HepG2 (cell line): Measurements from ENCODE around the gene SEC14L6. TPM values are rescaled to one million over a fixed set of nuclear protein-coding genes. Genes with fewer than 3 reads are reported as not detected.

Experiments used
- ADNP ChIP-seq: sonication (generic); formaldehyde crosslinking; IDR thresholded peaks from 2 replicates; pipeline ENCODE4 v1.4.0; 2020; ENCODE audit warnings: missing genetic modification reagents
- HOXA5 ChIP-seq: sonication (generic); formaldehyde crosslinking; IDR thresholded peaks from 2 replicates; pipeline ENCODE4 v1.4.0; 2020; ENCODE audit warnings: missing genetic modification reagents
- ONECUT2 ChIP-seq: sonication (generic); formaldehyde crosslinking; IDR thresholded peaks from 2 replicates; pipeline ENCODE4 v1.4.0; 2020; ENCODE audit warnings: missing genetic modification reagents
- SIN3A ChIP-seq: IDR thresholded peaks from 2 replicates; pipeline ENCODE4 v1.6.1; 2011; ENCODE audit warnings: low read depth, mild to moderate bottlenecking, control low read depth, low read length, borderline replicate concordance
- SP4 ChIP-seq: sonication (generic); formaldehyde crosslinking; IDR thresholded peaks from 2 replicates; pipeline ENCODE4 v1.8.1; 2023; ENCODE audit warnings: mild to moderate bottlenecking, missing genetic modification reagents
- XRCC5 ChIP-seq: fragments of 200-400 bp; formaldehyde crosslinking; optimal IDR thresholded peaks from 2 replicates; pipeline ENCODE3; 2017; ENCODE audit warnings: mild to moderate bottlenecking, low read length
- ZBTB40 ChIP-seq, 2 experiments: fragments of 450-650 bp in 1 of 2; sonication (generic) in 1 of 2; formaldehyde crosslinking in 1 of 2; IDR thresholded peaks; 2 replicates each; pipeline versions ENCODE4 v1.6.1 to v1.8.0; 2016 to 2022; ENCODE audit warnings: antibody characterized with exemption in 1 of 2, mild to moderate bottlenecking in 1 of 2, missing genetic modification reagents in 1 of 2
- ZKSCAN1 ChIP-seq: fragments of 150-350 bp; IDR thresholded peaks from 2 replicates; pipeline ENCODE4 v1.6.1; 2014; ENCODE audit warnings: low read length
- ZNF225 ChIP-seq: sonication (generic); formaldehyde crosslinking; IDR thresholded peaks from 2 replicates; pipeline ENCODE4 v1.4.0; 2020; ENCODE audit warnings: mild to moderate bottlenecking, missing genetic modification reagents
- polyA plus RNA-seq, 8 experiments: library from polyadenylated mRNA; depleted of rRNA in 3 of 8; stranded (reverse) in 7 of 8; unstranded in 1 of 8; fragments of >200 nt; fragmentation: Illumina TruSeq in 4 of 8; extraction: Trizol in 4 of 8; gene quantifications; 2 replicates each; pipeline versions ENCODE4 v1.2.1 to v1.2.3, GENCODE V29; 2011 to 2016; ENCODE audit warnings: low read depth in 4 of 8, missing spikeins in 1 of 8, mixed read lengths in 1 of 8; ENCODE audit not compliant: insufficient read depth in 1 of 8
- total RNA-seq, 5 experiments: library from RNA; depleted of rRNA; stranded (reverse); fragments of >200 nt; fragmentation: Illumina TruSeq; extraction: Trizol; gene quantifications; 2 replicates each; pipeline ENCODE4 v1.2.3, GENCODE V29; 2016; ENCODE audit warnings: low read depth in 1 of 5

SEC14L6 gene
- total and polyA plus RNA-seq, 2 of the 13 experiments (the other 11 are each of a cell fraction or from before 2014, with no cell fraction given): 0.09 to 9.3 TPM

- TF ChIP-seq ZBTB40 (IDR thresholded peaks at IDR 0.05) (no peak), ZBTB40 (CRISPR knock-in tag; IDR thresholded peaks at IDR 0.05) (no peak), XRCC5 (no peak), SP4 (no peak), ADNP (CRISPR knock-in tag) (no peak), ZKSCAN1 (no peak), ZNF225 (CRISPR knock-in tag) (no peak), HOXA5 (CRISPR knock-in tag) (no peak), ONECUT2 (CRISPR knock-in tag) (no peak), SIN3A (no peak)
Observed at GRCh38 chr22:30492144-30492543, 54.4 kb downstream of the SEC14L6 start (continued).
